Measurements from ENCODE around the gene PTPMT1.
"Not testable (repeated sequence)": the region's sequence is repeated elsewhere in the genome, so short reads cannot be mapped to it uniquely, and the experiment has no call there.

The PTPMT1 gene

GRCh38 chr11:47560426-47560825 lies 5.0 kb upstream of the PTPMT1 start:
- no peak for DNase-seq (ENCODE audit: low spot score)
- no peak overlapping the region for H2BK5ac ChIP-seq (ENCODE audit: low read length)
- peaks cover 0 to 3% (median 0%) of the 10 kb centered on the region in 3 experiments for H3K27me3 ChIP-seq (ENCODE audit: control insufficient read depth in 3 of 3, insufficient read depth in 3 of 3, low read depth in 1 of 3, low read length in 3 of 3)
- H4K8ac ChIP-seq (ENCODE audit: low read depth, low read length) = no peak overlapping the region
- no CpG with 5 or more reads among the region's 2 CpGs for WGBS, 2 donors (ENCODE audit: extremely low coverage in 2 of 2, insufficient read length in 2 of 2, insufficient replicate concordance in 1 of 2)
- no peaks in the 10 kb centered on the region for H3K79me1 ChIP-seq (ENCODE audit: low read depth, low read length)
- no peaks in the 10 kb centered on the region for H3K36me3 ChIP-seq (replicated peaks in 1 of 2; ENCODE audit: control insufficient read depth in 2 of 2, insufficient read depth in 2 of 2, low read length in 2 of 2)
- no peak overlapping the region for H2AFZ ChIP-seq (ENCODE audit: low read length)
- no peak overlapping the region for H3K9ac ChIP-seq (ENCODE audit: low read depth, low read length, poor library complexity)
- no peak overlapping the region for H2BK15ac ChIP-seq (ENCODE audit: low read length)
- H3K9me3 ChIP-seq (replicated peaks in 1 of 2; ENCODE audit: control insufficient read depth in 2 of 2, insufficient read depth in 1 of 2, low read depth in 1 of 2, low read length in 2 of 2) = no peaks in the 10 kb centered on the region
- no peak overlapping the region for H4K91ac ChIP-seq (ENCODE audit: low read depth, low read length, poor library complexity)
- H3K4me1 ChIP-seq (ENCODE audit: control insufficient read depth in 2 of 2, insufficient read depth in 1 of 2, low read depth in 1 of 2, low read length in 2 of 2) = peaks cover 0 to 4% of the 10 kb centered on the region in 2 donors
- no peak overlapping the region for H3K23ac ChIP-seq (ENCODE audit: low read depth, low read length, poor library complexity)
- no peak overlapping the region for H2BK12ac ChIP-seq (ENCODE audit: low read length)
- no peak overlapping the region for H3K4ac ChIP-seq (ENCODE audit: low read length)
- H2BK120ac ChIP-seq (ENCODE audit: low read depth, low read length) = no peak overlapping the region
- H3K4me2 ChIP-seq (ENCODE audit: insufficient read depth, low read length, poor library complexity, severe bottlenecking) = no peak overlapping the region
- no peak overlapping the region for H3K14ac ChIP-seq (ENCODE audit: low read length)
- no peak overlapping the region for H3K4me3 ChIP-seq (ENCODE audit: low read length in 2 of 2)
- no peak overlapping the region for H2AK5ac ChIP-seq (ENCODE audit: low read depth, low read length)
- no peak overlapping the region for H3K18ac ChIP-seq (ENCODE audit: low read length)
- H3K27ac ChIP-seq (replicated peaks; ENCODE audit: low read length) = no peak overlapping the region

GRCh38 chr11:47562393-47562792 lies 3.0 kb upstream of the PTPMT1 start:
- no CpG with 5 or more reads among the region's 4 CpGs for WGBS, 2 donors (ENCODE audit: extremely low coverage in 2 of 2, insufficient read length in 2 of 2, insufficient replicate concordance in 1 of 2)

GRCh38 chr11:47564366-47564765 lies 1.0 kb upstream of the PTPMT1 start:
- not testable (repeated sequence) for H3K9me3 ChIP-seq (replicated peaks in 1 of 2; ENCODE audit: control insufficient read depth in 2 of 2, insufficient read depth in 1 of 2, low read depth in 1 of 2, low read length in 2 of 2); H2BK120ac ChIP-seq (ENCODE audit: low read depth, low read length); H2BK12ac ChIP-seq (ENCODE audit: low read length); H4K8ac ChIP-seq (ENCODE audit: low read depth, low read length); H3K4me3 ChIP-seq (ENCODE audit: low read length in 2 of 2); H3K14ac ChIP-seq (ENCODE audit: low read length); H3K9ac ChIP-seq (ENCODE audit: low read depth, low read length, poor library complexity); H3K4me1 ChIP-seq (ENCODE audit: control insufficient read depth in 2 of 2, insufficient read depth in 1 of 2, low read depth in 1 of 2, low read length in 2 of 2); H2AFZ ChIP-seq (ENCODE audit: low read length); DNase-seq (ENCODE audit: low spot score); H3K4ac ChIP-seq (ENCODE audit: low read length); H3K36me3 ChIP-seq (replicated peaks in 1 of 2; ENCODE audit: control insufficient read depth in 2 of 2, insufficient read depth in 2 of 2, low read length in 2 of 2); H3K23ac ChIP-seq (ENCODE audit: low read depth, low read length, poor library complexity); H2BK15ac ChIP-seq (ENCODE audit: low read length); H4K91ac ChIP-seq (ENCODE audit: low read depth, low read length, poor library complexity); H3K27ac ChIP-seq (replicated peaks; ENCODE audit: low read length); H3K18ac ChIP-seq (ENCODE audit: low read length); H2BK5ac ChIP-seq (ENCODE audit: low read length); H3K27me3 ChIP-seq (ENCODE audit: control insufficient read depth in 3 of 3, insufficient read depth in 3 of 3, low read depth in 1 of 3, low read length in 3 of 3); H2AK5ac ChIP-seq (ENCODE audit: low read depth, low read length); H3K79me1 ChIP-seq (ENCODE audit: low read depth, low read length); H3K4me2 ChIP-seq (ENCODE audit: insufficient read depth, low read length, poor library complexity, severe bottlenecking)
- no CpG with 5 or more reads among the region's 10 CpGs for WGBS, 2 donors (ENCODE audit: extremely low coverage in 2 of 2, insufficient read length in 2 of 2, insufficient replicate concordance in 1 of 2)

More at GRCh38 chr11:47562393-47562792, 3.0 kb upstream of the PTPMT1 start:
- not testable (repeated sequence) for H3K36me3 ChIP-seq (replicated peaks in 1 of 2; ENCODE audit: control insufficient read depth in 2 of 2, insufficient read depth in 2 of 2, low read length in 2 of 2); H2AFZ ChIP-seq (ENCODE audit: low read length); H2BK15ac ChIP-seq (ENCODE audit: low read length); H3K4me2 ChIP-seq (ENCODE audit: insufficient read depth, low read length, poor library complexity, severe bottlenecking); H3K4me1 ChIP-seq (ENCODE audit: control insufficient read depth in 2 of 2, insufficient read depth in 1 of 2, low read depth in 1 of 2, low read length in 2 of 2); DNase-seq (ENCODE audit: low spot score); H3K79me1 ChIP-seq (ENCODE audit: low read depth, low read length); H2AK5ac ChIP-seq (ENCODE audit: low read depth, low read length); H4K8ac ChIP-seq (ENCODE audit: low read depth, low read length); H3K4me3 ChIP-seq (ENCODE audit: low read length in 2 of 2); H3K9me3 ChIP-seq (replicated peaks in 1 of 2; ENCODE audit: control insufficient read depth in 2 of 2, insufficient read depth in 1 of 2, low read depth in 1 of 2, low read length in 2 of 2); H3K9ac ChIP-seq (ENCODE audit: low read depth, low read length, poor library complexity); H2BK5ac ChIP-seq (ENCODE audit: low read length); H3K23ac ChIP-seq (ENCODE audit: low read depth, low read length, poor library complexity); H3K27ac ChIP-seq (replicated peaks; ENCODE audit: low read length); H4K91ac ChIP-seq (ENCODE audit: low read depth, low read length, poor library complexity); H3K4ac ChIP-seq (ENCODE audit: low read length); H2BK12ac ChIP-seq (ENCODE audit: low read length); H3K18ac ChIP-seq (ENCODE audit: low read length); H2BK120ac ChIP-seq (ENCODE audit: low read depth, low read length); H3K14ac ChIP-seq (ENCODE audit: low read length); H3K27me3 ChIP-seq (ENCODE audit: control insufficient read depth in 3 of 3, insufficient read depth in 3 of 3, low read depth in 1 of 3, low read length in 3 of 3)

GRCh38 chr11:47564933-47565339 lies 463 bp upstream of the PTPMT1 start:
- Histone ChIP-seq H2BK120ac (ENCODE audit: low read depth, low read length) (peak overlapping the region; percentile 97), H3K27me3 (ENCODE audit: control insufficient read depth in 3 of 3, insufficient read depth in 3 of 3, low read depth in 1 of 3, low read length in 3 of 3) (peaks cover 0 to 3% (median 0%) of the 10 kb centered on the region in 3 experiments), H2BK15ac (ENCODE audit: low read length) (peak overlapping the region; percentile 94), H3K4me1 (ENCODE audit: control insufficient read depth in 2 of 2, insufficient read depth in 1 of 2, low read depth in 1 of 2, low read length in 2 of 2) (peaks cover 0 to 4% of the 10 kb centered on the region in 2 donors), H2AFZ (ENCODE audit: low read length) (peak overlapping the region; percentile 93), H2AK5ac (ENCODE audit: low read depth, low read length) (peak overlapping the region; percentile 6), H3K4me2 (ENCODE audit: insufficient read depth, low read length, poor library complexity, severe bottlenecking) (peak overlapping the region; percentile 73), H4K8ac (ENCODE audit: low read depth, low read length) (peak overlapping the region; percentile 96), H3K27ac (replicated peaks; ENCODE audit: low read length) (no peak overlapping the region), H3K18ac (ENCODE audit: low read length) (peak overlapping the region; percentile 99), H2BK12ac (ENCODE audit: low read length) (no peak overlapping the region), H3K23ac (ENCODE audit: low read depth, low read length, poor library complexity) (peak overlapping the region; percentile 97), H3K36me3 (replicated peaks in 1 of 2; ENCODE audit: control insufficient read depth in 2 of 2, insufficient read depth in 2 of 2, low read length in 2 of 2) (peaks cover 2 to 9% of the 10 kb centered on the region in 2 donors), H3K9me3 (replicated peaks in 1 of 2; ENCODE audit: control insufficient read depth in 2 of 2, insufficient read depth in 1 of 2, low read depth in 1 of 2, low read length in 2 of 2) (no peaks in the 10 kb centered on the region), H3K4me3 (ENCODE audit: low read length in 2 of 2) (peak overlapping the region; percentile 56 to 86), H4K91ac (ENCODE audit: low read depth, low read length, poor library complexity) (no peak overlapping the region), H2BK5ac (ENCODE audit: low read length) (no peak overlapping the region), H3K14ac (ENCODE audit: low read length) (peak overlapping the region; percentile 0), H3K79me1 (ENCODE audit: low read depth, low read length) (peaks cover 6% of the 10 kb centered on the region), H3K4ac (ENCODE audit: low read length) (no peak overlapping the region), H3K9ac (ENCODE audit: low read depth, low read length, poor library complexity) (peak overlapping the region; percentile 96)
- no peak for DNase-seq (ENCODE audit: low spot score)
- WGBS, 2 donors (ENCODE audit: extremely low coverage in 2 of 2, insufficient read length in 2 of 2, insufficient replicate concordance in 1 of 2) = no CpG with 5 or more reads among the region's 11 CpGs

All from neuronal stem cell (in vitro differentiated cells).